ENCODE data around the gene SMPDL3A. TPM values are rescaled to one million over a fixed set of nuclear protein-coding genes. Genes with fewer than 3 reads are reported as not detected.
"Not testable (repeated sequence)": the region's sequence is repeated elsewhere in the genome, so short reads cannot be mapped to it uniquely, and the experiment has no call there.

Gene SMPDL3A
- total RNA-seq: 2.6 TPM
- long read RNA-seq, partial matches to known transcripts: 1 of 6 reads
- long read RNA-seq, other reads (novel, unspliced or antisense): 2 of 6 reads

- intact Hi-C loops (cut with DNase I): no loop called here
These were observed at the start of gene SMPDL3A for GRCh38 chr6:122789182-122790027. TSS of gene SMPDL3A (plus strand) at chr6:122789258. CDS start at chr6:122789347, 89 bp downstream.

GRCh38 chr6:122740091-122740490, 49.0 kb upstream of the SMPDL3A start:
- DNase-seq (ENCODE audit: low spot score): no peak
- intact Hi-C loops (cut with DNase I): no loop called here

More at GRCh38 chr6:122789182-122790027, at the start of gene SMPDL3A:
- DNase-seq (ENCODE audit: low spot score): peak; percentile 91

- DNase-seq (ENCODE audit: low spot score): no peak
- intact Hi-C loops (cut with DNase I): no loop called here
These were observed 48.1 kb upstream of the SMPDL3A start for GRCh38 chr6:122740936-122741335.

GRCh38 chr6:122744247-122744646, 44.8 kb upstream of the SMPDL3A start:
- DNase-seq (ENCODE audit: low spot score); intact Hi-C loops (cut with DNase I): not testable (repeated sequence)

- intact Hi-C loops (cut with DNase I); DNase-seq (ENCODE audit: low spot score): not testable (repeated sequence)
These were observed 44.2 kb upstream of the SMPDL3A start for GRCh38 chr6:122744856-122745255.

- intact Hi-C loops (cut with DNase I): no loop called here
- no peak for DNase-seq (ENCODE audit: low spot score)
These were observed 42.4 kb upstream of the SMPDL3A start for GRCh38 chr6:122746688-122747087.

- no peak for DNase-seq (ENCODE audit: low spot score)
- intact Hi-C loops (cut with DNase I): no loop called here
These were observed 41.5 kb upstream of the SMPDL3A start for GRCh38 chr6:122747573-122747972.

GRCh38 chr6:122748945-122749344, 40.1 kb upstream of the SMPDL3A start:
- DNase-seq (ENCODE audit: low spot score); intact Hi-C loops (cut with DNase I): not testable (repeated sequence)

- intact Hi-C loops (cut with DNase I): no loop called here
- DNase-seq (ENCODE audit: low spot score): no peak
These were observed 39.5 kb upstream of the SMPDL3A start for GRCh38 chr6:122749451-122750050.

- DNase-seq (ENCODE audit: low spot score): no peak
- intact Hi-C loops (cut with DNase I): no loop called here
These were observed 37.7 kb upstream of the SMPDL3A start for GRCh38 chr6:122751326-122751725.

GRCh38 chr6:122752459-122752858, 36.6 kb upstream of the SMPDL3A start:
- DNase-seq (ENCODE audit: low spot score): no peak
- intact Hi-C loops (cut with DNase I): no loop called here

GRCh38 chr6:122753000-122753687, 35.9 kb upstream of the SMPDL3A start:
- intact Hi-C loops (cut with DNase I): no loop called here
- no peak for DNase-seq (ENCODE audit: low spot score)

GRCh38 chr6:122753688-122754056, 35.4 kb upstream of the SMPDL3A start:
- DNase-seq (ENCODE audit: low spot score): no peak
- intact Hi-C loops (cut with DNase I): no loop called here

GRCh38 chr6:122754191-122754731, 34.8 kb upstream of the SMPDL3A start:
- no peak for DNase-seq (ENCODE audit: low spot score)
- intact Hi-C loops (cut with DNase I): no loop called here

GRCh38 chr6:122755901-122756300, 33.2 kb upstream of the SMPDL3A start:
- no peak for DNase-seq (ENCODE audit: low spot score)
- intact Hi-C loops (cut with DNase I): no loop called here

GRCh38 chr6:122758927-122759334, 30.1 kb upstream of the SMPDL3A start:
- no peak for DNase-seq (ENCODE audit: low spot score)
- intact Hi-C loops (cut with DNase I): no loop called here

- intact Hi-C loops (cut with DNase I): no loop called here
These were observed 28.7 kb upstream of the SMPDL3A start for GRCh38 chr6:122760330-122760729.

GRCh38 chr6:122766256-122766655, 22.8 kb upstream of the SMPDL3A start:
- no peak for DNase-seq (ENCODE audit: low spot score)
- intact Hi-C loops (cut with DNase I): no loop called here

More at GRCh38 chr6:122760330-122760729, 28.7 kb upstream of the SMPDL3A start:
- no peak for DNase-seq (ENCODE audit: low spot score)

- intact Hi-C loops (cut with DNase I): no loop called here
- no peak for DNase-seq (ENCODE audit: low spot score)
These were observed 18.0 kb upstream of the SMPDL3A start for GRCh38 chr6:122770835-122771601.
